Transverse colon (tissue), 4 donors: Measurements from ENCODE around the gene EHMT1. TPM values are rescaled to one million over a fixed set of nuclear protein-coding genes. Genes with fewer than 3 reads are reported as not detected.

Experiments
- DNase-seq: peaks from one replicate; pipeline ENCODE4 v3.0.0-alpha.2; 2019
- H3K27ac ChIP-seq, 4 donors: fragments of 200-600 bp; sonication (generic); 2 replicates each; pipeline ENCODE4 v1.5.1; 2016 to 2018; ENCODE audit warnings: inconsistent platforms in 4 of 4
- H3K27me3 ChIP-seq: fragments of 200-600 bp; sonication (generic); 2 replicates; pipeline ENCODE4 v1.5.1; 2017; ENCODE audit warnings: inconsistent platforms
- H3K36me3 ChIP-seq, 4 donors: fragments of 200-600 bp; sonication (generic); 2 replicates each; pipeline ENCODE4 v1.5.1; 2017 to 2019; ENCODE audit warnings: inconsistent platforms in 4 of 4
- H3K4me1 ChIP-seq, 4 donors: fragments of 200-600 bp; sonication (generic); 2 replicates each; pipeline ENCODE4 v1.5.1; 2017 to 2020; ENCODE audit warnings: inconsistent platforms in 4 of 4
- H3K4me3 ChIP-seq, 4 donors: fragments of 200-600 bp; sonication (generic); 1 replicate in 1 of 4; 2 replicates in 3 of 4; pipeline versions ENCODE4 v1.5.1 to v1.6.1; 2017 to 2019; ENCODE audit warnings: inconsistent platforms in 4 of 4
- H3K9me3 ChIP-seq, 2 donors: fragments of 200-600 bp; sonication (generic); 2 replicates each; pipeline ENCODE4 v1.5.1; 2017 to 2019; ENCODE audit warnings: inconsistent platforms in 2 of 2
- EP300 ChIP-seq: sonication (generic); formaldehyde crosslinking; IDR thresholded peaks from one replicate; pipeline ENCODE4 v1.6.1; 2017; ENCODE audit warnings: antibody characterized with exemption, low read depth
- POLR2A ChIP-seq: fragments of 450-650 bp; IDR thresholded peaks from one replicate; pipeline ENCODE4 v1.6.1; 2016; ENCODE audit warnings: antibody characterized with exemption, mild to moderate bottlenecking, moderate library complexity
- POLR2AphosphoS5 ChIP-seq, 3 donors: sonication (generic); formaldehyde crosslinking; IDR thresholded peaks; one replicate each; pipeline ENCODE4 v1.6.1; 2016; ENCODE audit warnings: antibody characterized with exemption in 3 of 3
- WGBS, 2 donors: methylation state at CpG; one replicate each; pipeline ENCODE4 v1.1.5; 2018; ENCODE audit warnings: low coverage in 1 of 2; 5-methylcytosine and 5-hydroxymethylcytosine counted together
- in situ Hi-C, 4 donors: fragments of 200-750 bp; cut with MboI; loops; one replicate each; pipeline versions ENCODE4 v1.15.0 to v1.15.1; 2017; ENCODE audit warnings: low sequenced_read_pairs in 3 of 4, low pct_ligation_motif_present in 1 of 4, low pct_unique_long_range_greater_than_20kb in 1 of 4
- intact Hi-C: fragments of 100-400 bp; cut with DNase I; formaldehyde crosslinking; loops from one replicate; pipeline ENCODE4 v1.15.1; 2023; ENCODE audit warnings: low total_unique reads
- total RNA-seq, 4 donors: library from RNA; depleted of rRNA; stranded (reverse); fragments of >200 nt; gene quantifications; one replicate each; pipeline ENCODE4 v1.1.0, GENCODE V29; 2016
- TF ChIP-seq, protein P1 (sequence below), 5 experiments: fragments of 200-600 bp in 3 of 5; fragments of 450-650 bp in 2 of 5; sonication (generic) in 3 of 5; IDR thresholded peaks; 1 replicate in 2 of 5; 2 replicates in 3 of 5; pipeline ENCODE4 v1.5.1; 2016 to 2017; ENCODE audit warnings: antibody characterized with exemption in 5 of 5, inconsistent platforms in 3 of 5, mild to moderate bottlenecking in 2 of 5, moderate library complexity in 1 of 5

The EHMT1 gene
- total RNA-seq, 4 donors from 2014 or later = 93.8 to 184 (median 139) TPM

DNA sequence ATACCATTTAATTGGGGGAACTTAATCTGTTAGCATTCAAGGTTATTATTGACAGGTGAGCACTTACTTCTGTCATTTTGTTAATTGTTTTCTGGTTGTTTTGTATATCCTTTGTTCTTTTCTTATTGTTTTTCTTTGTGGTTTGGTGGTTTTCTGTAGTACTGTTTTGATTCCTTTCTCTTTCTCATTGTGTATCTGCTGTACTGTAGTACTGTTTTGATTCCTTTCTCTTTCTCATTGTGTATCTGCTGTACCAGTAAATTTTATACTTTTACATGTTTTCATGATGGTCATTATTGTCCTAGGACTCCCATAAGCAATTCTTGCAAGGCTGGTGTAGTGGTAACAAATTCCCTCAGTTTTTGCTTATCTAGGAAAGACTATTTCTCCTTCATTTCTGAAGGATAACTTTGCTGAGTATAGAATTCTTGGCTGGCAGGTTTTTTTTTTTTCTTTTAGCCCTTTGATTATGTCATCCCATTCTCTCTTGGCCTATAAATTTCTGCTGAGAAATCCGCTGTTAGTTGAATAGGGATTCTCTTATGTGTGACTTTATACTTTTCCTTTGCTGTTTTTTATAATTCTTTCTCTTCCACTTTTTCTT, 234.7 kb downstream of the EHMT1 start:
- DNase-seq = no peak
- Histone ChIP-seq H3K9me3 (peaks cover 14 to 22% of the 10 kb centered on the region in 2 donors), H3K27me3 (no peaks in the 10 kb centered on the region), H3K36me3 (no peaks in the 10 kb centered on the region), H3K27ac (no peak overlapping the region), H3K4me3 (no peak overlapping the region), H3K4me1 (no peaks in the 10 kb centered on the region)
- in situ Hi-C loops = no loop called here
- WGBS, 2 donors = 95 to 100% methylated on average over 1 of the region's 1 CpG
- intact Hi-C loops = no loop called here
- no peak for TF ChIP-seq EP300
- TF ChIP-seq, protein P1, sequence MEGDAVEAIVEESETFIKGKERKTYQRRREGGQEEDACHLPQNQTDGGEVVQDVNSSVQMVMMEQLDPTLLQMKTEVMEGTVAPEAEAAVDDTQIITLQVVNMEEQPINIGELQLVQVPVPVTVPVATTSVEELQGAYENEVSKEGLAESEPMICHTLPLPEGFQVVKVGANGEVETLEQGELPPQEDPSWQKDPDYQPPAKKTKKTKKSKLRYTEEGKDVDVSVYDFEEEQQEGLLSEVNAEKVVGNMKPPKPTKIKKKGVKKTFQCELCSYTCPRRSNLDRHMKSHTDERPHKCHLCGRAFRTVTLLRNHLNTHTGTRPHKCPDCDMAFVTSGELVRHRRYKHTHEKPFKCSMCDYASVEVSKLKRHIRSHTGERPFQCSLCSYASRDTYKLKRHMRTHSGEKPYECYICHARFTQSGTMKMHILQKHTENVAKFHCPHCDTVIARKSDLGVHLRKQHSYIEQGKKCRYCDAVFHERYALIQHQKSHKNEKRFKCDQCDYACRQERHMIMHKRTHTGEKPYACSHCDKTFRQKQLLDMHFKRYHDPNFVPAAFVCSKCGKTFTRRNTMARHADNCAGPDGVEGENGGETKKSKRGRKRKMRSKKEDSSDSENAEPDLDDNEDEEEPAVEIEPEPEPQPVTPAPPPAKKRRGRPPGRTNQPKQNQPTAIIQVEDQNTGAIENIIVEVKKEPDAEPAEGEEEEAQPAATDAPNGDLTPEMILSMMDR (IDR thresholded peaks at IDR 0.05) = no peak
- TF ChIP-seq POLR2AphosphoS5 (IDR thresholded peaks at IDR 0.05) = no peak
- no peak for TF ChIP-seq POLR2A

GRCh38 chr9:137860361-137860760, 241.6 kb downstream of the EHMT1 start:
- TF ChIP-seq POLR2A (no peak), POLR2AphosphoS5 (IDR thresholded peaks at IDR 0.05) (no peak), EP300 (no peak)
- TF ChIP-seq, protein P1 (IDR thresholded peaks at IDR 0.05) = no peak
- Histone ChIP-seq H3K4me1 (no peaks in the 10 kb centered on the region), H3K9me3 (peaks cover 3 to 18% of the 10 kb centered on the region in 2 donors), H3K36me3 (no peaks in the 10 kb centered on the region), H3K27ac (no peak overlapping the region), H3K4me3 (no peak overlapping the region), H3K27me3 (no peaks in the 10 kb centered on the region)
- no peak for DNase-seq
- in situ Hi-C loops = no loop called here
- WGBS, 2 donors = 100% methylated on average over 1 of the region's 1 CpG
- intact Hi-C loops = no loop called here

DNA sequence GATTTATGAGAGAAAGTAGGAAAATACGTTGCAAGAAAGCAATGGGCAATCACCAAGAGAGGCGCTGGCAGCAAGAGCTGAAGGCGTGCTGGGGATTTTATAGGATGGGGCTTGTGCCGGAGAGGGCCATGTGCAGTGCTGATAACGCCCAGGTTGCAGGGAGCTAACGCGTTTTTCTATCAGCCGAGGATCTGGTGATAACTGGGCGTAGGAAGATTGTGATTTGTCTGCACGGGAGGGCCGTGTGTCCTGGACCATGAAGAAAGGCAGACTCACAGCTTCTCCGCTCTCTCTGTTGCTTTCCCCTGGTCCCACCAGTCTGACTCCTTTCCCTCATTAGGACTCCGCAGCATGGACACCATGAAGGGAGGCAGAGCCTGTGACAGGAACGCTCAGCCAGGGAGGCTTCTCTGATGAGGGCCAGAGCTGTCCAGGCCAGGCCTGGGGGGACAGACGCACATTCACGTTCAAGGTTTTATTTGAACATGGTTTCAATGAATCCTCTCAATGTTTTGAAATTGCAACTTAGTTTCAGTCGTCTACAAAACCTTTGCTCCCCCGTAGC, 246.9 kb downstream of the EHMT1 start:
- 46 to 68% methylated on average over 10 to 18 of the region's 18 CpGs for WGBS, 2 donors
- H3K27ac ChIP-seq = no peak overlapping the region
- TF ChIP-seq POLR2A (no peak), EP300 (no peak), POLR2AphosphoS5 (IDR thresholded peaks at IDR 0.05) (no peak)
- TF ChIP-seq, protein P1 (IDR thresholded peaks at IDR 0.05) = no peak
- peaks cover 9% of the 10 kb centered on the region for H3K27me3 ChIP-seq
- H3K4me1 ChIP-seq = no peaks in the 10 kb centered on the region
- no peak overlapping the region for H3K4me3 ChIP-seq
- in situ Hi-C loops (no loop called here), intact Hi-C loops (no loop called here)
- no peaks in the 10 kb centered on the region for H3K36me3 ChIP-seq
- no peak for DNase-seq
- H3K9me3 ChIP-seq = peaks cover 2% of the 10 kb centered on the region in 2 donors

GRCh38 chr9:137866226-137867141, 247.7 kb downstream of the EHMT1 start:
- intact Hi-C loops = no loop called here
- Histone ChIP-seq H3K4me3 (no peak overlapping the region), H3K36me3 (no peaks in the 10 kb centered on the region), H3K9me3 (no peaks in the 10 kb centered on the region), H3K27ac (no peak overlapping the region), H3K4me1 (no peaks in the 10 kb centered on the region), H3K27me3 (peaks cover 9% of the 10 kb centered on the region)
- WGBS, 2 donors = 0 to 59% methylated on average over 1 to 21 of the region's 21 CpGs
- TF ChIP-seq POLR2AphosphoS5 (IDR thresholded peaks at IDR 0.05) = no peak
- TF ChIP-seq, protein P1 (IDR thresholded peaks at IDR 0.05) = no peak
- no peak for TF ChIP-seq EP300
- no peak for TF ChIP-seq POLR2A
- no peak for DNase-seq
- in situ Hi-C loops = no loop called here
